Progenitor cell of endocrine pancreas (in vitro differentiated cells): ENCODE results near the gene GPR151. TPM values are rescaled to one million over a fixed set of nuclear protein-coding genes. Genes with fewer than 3 reads are reported as not detected.

ENCODE experiments used
- DNase-seq: peaks from one replicate; pipeline ENCODE4 v3.0.0; 2021; ENCODE audit warnings: low spot score; ENCODE audit not compliant: unreplicated experiment
- H3K27ac Mint-ChIP-seq: 2 replicates; pipeline ENCODE4 v1.8.0; 2021; ENCODE audit warnings: mild to moderate bottlenecking, moderate library complexity, mixed read lengths
- H3K27me3 Mint-ChIP-seq: 2 replicates; pipeline ENCODE4 v1.8.0; 2021; ENCODE audit warnings: mixed read lengths
- H3K36me3 Mint-ChIP-seq: 2 replicates; pipeline ENCODE4 v1.8.0; 2022; ENCODE audit warnings: mixed read lengths; ENCODE audit not compliant: insufficient read depth
- H3K4me1 Mint-ChIP-seq: 2 replicates; pipeline ENCODE4 v1.8.0; 2021; ENCODE audit warnings: low read depth, mixed read lengths
- H3K4me3 Mint-ChIP-seq: 2 replicates; pipeline ENCODE4 v1.8.0; 2021; ENCODE audit warnings: low read depth, mild to moderate bottlenecking, moderate library complexity, mixed read lengths
- H3K9me3 Mint-ChIP-seq: 2 replicates; pipeline ENCODE4 v1.8.0; 2021; ENCODE audit warnings: low read depth, mixed read lengths
- CTCF ChIP-seq: fragments of 200-600 bp; sonication (generic); IDR thresholded peaks from one replicate; pipeline ENCODE4 v1.5.0; 2021; ENCODE audit warnings: antibody characterized with exemption, mild to moderate bottlenecking; ENCODE audit not compliant: unreplicated experiment
- total RNA-seq: library from RNA; stranded (reverse); gene quantifications from 2 replicates; pipeline ENCODE4 v1.2.1, GENCODE V29; 2021

The GPR151 gene
- total RNA-seq, 1 donor from 2014 or later, result not detected

- TF ChIP-seq CTCF, result no peak
- no peak overlapping the region for H3K27ac Mint-ChIP-seq
- H3K36me3 Mint-ChIP-seq, result peaks cover 25% of the 10 kb centered on the region
- H3K9me3 Mint-ChIP-seq, result no peaks in the 10 kb centered on the region
- no peak for DNase-seq
- peaks cover 10% of the 10 kb centered on the region for H3K4me1 Mint-ChIP-seq
- no peaks in the 10 kb centered on the region for H3K27me3 Mint-ChIP-seq
- no peak overlapping the region for H3K4me3 Mint-ChIP-seq
Measured at GRCh38 chr5:146510559-146511125, 5.3 kb downstream of the GPR151 start.

- Mint-ChIP-seq H3K4me3 (no peak overlapping the region), H3K27ac (no peak overlapping the region), H3K9me3 (no peaks in the 10 kb centered on the region), H3K4me1 (peaks cover 2% of the 10 kb centered on the region), H3K27me3 (no peaks in the 10 kb centered on the region), H3K36me3 (peaks cover 39% of the 10 kb centered on the region)
- no peak for DNase-seq
- TF ChIP-seq CTCF, result no peak
Measured at GRCh38 chr5:146507428-146507827, 8.6 kb downstream of the GPR151 start.

- TF ChIP-seq CTCF, result no peak
- no peak for DNase-seq
- peaks cover 12% of the 10 kb centered on the region for H3K36me3 Mint-ChIP-seq
- H3K27ac Mint-ChIP-seq, result no peak overlapping the region
- no peaks in the 10 kb centered on the region for H3K27me3 Mint-ChIP-seq
- no peaks in the 10 kb centered on the region for H3K9me3 Mint-ChIP-seq
- no peaks in the 10 kb centered on the region for H3K4me1 Mint-ChIP-seq
- no peak overlapping the region for H3K4me3 Mint-ChIP-seq
Measured at GRCh38 chr5:146499680-146500079, 16.3 kb downstream of the GPR151 start.

- H3K4me1 Mint-ChIP-seq, result no peaks in the 10 kb centered on the region
- H3K27me3 Mint-ChIP-seq, result no peaks in the 10 kb centered on the region
- no peak overlapping the region for H3K27ac Mint-ChIP-seq
- no peak for DNase-seq
- TF ChIP-seq CTCF, result no peak
- no peak overlapping the region for H3K4me3 Mint-ChIP-seq
- H3K36me3 Mint-ChIP-seq, result peaks cover 16% of the 10 kb centered on the region
- H3K9me3 Mint-ChIP-seq, result no peaks in the 10 kb centered on the region
Measured at GRCh38 chr5:146494656-146495055, 21.3 kb downstream of the GPR151 start.

- Mint-ChIP-seq H3K9me3 (no peaks in the 10 kb centered on the region), H3K27me3 (no peaks in the 10 kb centered on the region), H3K36me3 (peaks cover 41% of the 10 kb centered on the region), H3K4me1 (no peaks in the 10 kb centered on the region), H3K27ac (no peak overlapping the region), H3K4me3 (no peak overlapping the region)
- no peak for DNase-seq
- TF ChIP-seq CTCF, result no peak
Measured at GRCh38 chr5:146490089-146490843, 25.7 kb downstream of the GPR151 start.
